ENCODE results near the gene MORN1.

- TF ChIP-seq, protein P1, sequence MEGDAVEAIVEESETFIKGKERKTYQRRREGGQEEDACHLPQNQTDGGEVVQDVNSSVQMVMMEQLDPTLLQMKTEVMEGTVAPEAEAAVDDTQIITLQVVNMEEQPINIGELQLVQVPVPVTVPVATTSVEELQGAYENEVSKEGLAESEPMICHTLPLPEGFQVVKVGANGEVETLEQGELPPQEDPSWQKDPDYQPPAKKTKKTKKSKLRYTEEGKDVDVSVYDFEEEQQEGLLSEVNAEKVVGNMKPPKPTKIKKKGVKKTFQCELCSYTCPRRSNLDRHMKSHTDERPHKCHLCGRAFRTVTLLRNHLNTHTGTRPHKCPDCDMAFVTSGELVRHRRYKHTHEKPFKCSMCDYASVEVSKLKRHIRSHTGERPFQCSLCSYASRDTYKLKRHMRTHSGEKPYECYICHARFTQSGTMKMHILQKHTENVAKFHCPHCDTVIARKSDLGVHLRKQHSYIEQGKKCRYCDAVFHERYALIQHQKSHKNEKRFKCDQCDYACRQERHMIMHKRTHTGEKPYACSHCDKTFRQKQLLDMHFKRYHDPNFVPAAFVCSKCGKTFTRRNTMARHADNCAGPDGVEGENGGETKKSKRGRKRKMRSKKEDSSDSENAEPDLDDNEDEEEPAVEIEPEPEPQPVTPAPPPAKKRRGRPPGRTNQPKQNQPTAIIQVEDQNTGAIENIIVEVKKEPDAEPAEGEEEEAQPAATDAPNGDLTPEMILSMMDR (IDR thresholded peaks at IDR 0.05) = no peak
- no peak for TF ChIP-seq POLR2A (IDR thresholded peaks at IDR 0.05)
Measured at GRCh38 chr1:2349806-2350205, 41.5 kb downstream of the MORN1 start.
